ENCODE data around the gene AGPAT1. TPM values are rescaled to one million over a fixed set of nuclear protein-coding genes. Genes with fewer than 3 reads are reported as not detected.
"Not testable (repeated sequence)": the region's sequence is repeated elsewhere in the genome, so short reads cannot be mapped to it uniquely, and the experiment has no call there.

The AGPAT1 gene
- total and polyA plus RNA-seq, 2 experiments from 2014 or later = 39.7 to 71.2 TPM

GRCh38 chr6:32190054-32190851 lies 14.4 kb upstream of the AGPAT1 start, which contains the start of gene PBX2:
Gene PBX2 (minus strand): TSS chr6:32190202. CDS start chr6:32189915, 287 bp downstream.
- Histone ChIP-seq H3K79me2 (ENCODE audit: insufficient read depth) (peaks cover 42% of the 10 kb centered on the region), H3K36me3 (ENCODE audit: low read depth) (peaks cover 5% of the 10 kb centered on the region; the same call in 1 of the 2 replicates), H3K9me2 (ENCODE audit: insufficient read depth) (no peaks in the 10 kb centered on the region), H3F3A (ENCODE audit: insufficient read depth) (peaks cover 33% of the 10 kb centered on the region), H3K27ac (peak within 1 kb of the TSS; percentile 77), H3K4me1 (ENCODE audit: insufficient read depth) (peaks cover 25% of the 10 kb centered on the region), H3K4me2 (ENCODE audit: unreplicated experiment) (peak within 1 kb of the TSS; percentile 94), H3K27me3 (replicated peaks; ENCODE audit: insufficient read depth) (no peaks in the 10 kb centered on the region), H4K20me1 (ENCODE audit: insufficient read depth) (no peaks in the 10 kb centered on the region), H3K4me3 (peak within 1 kb of the TSS; percentile 96), H3K9ac (peak within 1 kb of the TSS; percentile 96), H2AFZ (peak within 1 kb of the TSS; percentile 73), H3K9me3 (ENCODE audit: low read depth) (no peaks in the 10 kb centered on the region)
- peak; percentile 87 for DNase-seq
- WGBS, 2 experiments (ENCODE audit: low coverage in 1 of 2, low lambda C conversion rate in 2 of 2, missing lambda C conversion rate in 2 of 2) = 2% methylated on average over 11 to 23 of the region's 23 CpGs
- TF ChIP-seq EZH2phosphoT487 (IDR thresholded peaks at IDR 0.05; ENCODE audit: insufficient read depth, low read depth) (no peak), EZH2 (IDR thresholded peaks at IDR 0.05; ENCODE audit: insufficient read depth, poor library complexity, severe bottlenecking) (no peak)
- in situ Hi-C loops (cut with MboI) = no loop called here

GRCh38 chr6:32189742-32190053 lies 13.8 kb upstream of the AGPAT1 start:
- Histone ChIP-seq H3K9ac (peak overlapping the region; percentile 96), H3K27me3 (replicated peaks; ENCODE audit: insufficient read depth) (no peaks in the 10 kb centered on the region), H3F3A (ENCODE audit: insufficient read depth) (peaks cover 27% of the 10 kb centered on the region), H3K36me3 (ENCODE audit: low read depth) (peaks cover 5% of the 10 kb centered on the region; the same call in 1 of the 2 replicates), H3K9me2 (ENCODE audit: insufficient read depth) (no peaks in the 10 kb centered on the region), H3K79me2 (ENCODE audit: insufficient read depth) (peaks cover 45% of the 10 kb centered on the region), H3K4me2 (ENCODE audit: unreplicated experiment) (peak overlapping the region; percentile 94), H4K20me1 (ENCODE audit: insufficient read depth) (no peaks in the 10 kb centered on the region), H3K9me3 (ENCODE audit: low read depth) (no peaks in the 10 kb centered on the region), H3K4me1 (ENCODE audit: insufficient read depth) (peaks cover 24% of the 10 kb centered on the region), H3K4me3 (peak overlapping the region; percentile 96), H2AFZ (peak overlapping the region; percentile 73), H3K27ac (peak overlapping the region; percentile 77)
- in situ Hi-C loops (cut with MboI) = no loop called here
- DNase-seq = no peak
- TF ChIP-seq EZH2 (IDR thresholded peaks at IDR 0.05; ENCODE audit: insufficient read depth, poor library complexity, severe bottlenecking) = no peak
- no peak for TF ChIP-seq EZH2phosphoT487 (IDR thresholded peaks at IDR 0.05; ENCODE audit: insufficient read depth, low read depth)
- WGBS, 2 experiments (ENCODE audit: low coverage in 1 of 2, low lambda C conversion rate in 2 of 2, missing lambda C conversion rate in 2 of 2) = 14% methylated on average over 22 of the region's 23 CpGs; no CpG with 5 or more reads in 1 of the 2 experiments

- Histone ChIP-seq H3F3A (ENCODE audit: insufficient read depth) (peaks cover 22% of the 10 kb centered on the region; the same call in 1 of the 2 replicates), H3K9me2 (ENCODE audit: insufficient read depth) (no peaks in the 10 kb centered on the region), H2AFZ (no peak overlapping the region), H3K9ac (peak overlapping the region; percentile 96), H3K4me3 (peak overlapping the region; percentile 96), H3K4me2 (ENCODE audit: unreplicated experiment) (peak overlapping the region; percentile 94), H3K36me3 (ENCODE audit: low read depth) (peaks cover 5% of the 10 kb centered on the region; the same call in 1 of the 2 replicates), H3K4me1 (ENCODE audit: insufficient read depth) (peaks cover 19% of the 10 kb centered on the region), H4K20me1 (ENCODE audit: insufficient read depth) (no peaks in the 10 kb centered on the region), H3K27me3 (replicated peaks; ENCODE audit: insufficient read depth) (no peaks in the 10 kb centered on the region), H3K79me2 (ENCODE audit: insufficient read depth) (peaks cover 49% of the 10 kb centered on the region), H3K27ac (peak overlapping the region; percentile 77), H3K9me3 (ENCODE audit: low read depth) (no peaks in the 10 kb centered on the region)
- in situ Hi-C loops (cut with MboI) = no loop called here
- 0 to 1% methylated on average over 6 to 10 of the region's 10 CpGs for WGBS, 2 experiments (ENCODE audit: low coverage in 1 of 2, low lambda C conversion rate in 2 of 2, missing lambda C conversion rate in 2 of 2)
- no peak for TF ChIP-seq EZH2phosphoT487 (IDR thresholded peaks at IDR 0.05; ENCODE audit: insufficient read depth, low read depth)
- no peak for TF ChIP-seq EZH2 (IDR thresholded peaks at IDR 0.05; ENCODE audit: insufficient read depth, poor library complexity, severe bottlenecking)
- DNase-seq = peak; percentile 46
Observed at GRCh38 chr6:32189069-32189741, 13.3 kb upstream of the AGPAT1 start.

- Histone ChIP-seq H3K4me1 (ENCODE audit: insufficient read depth) (peaks cover 19% of the 10 kb centered on the region), H4K20me1 (ENCODE audit: insufficient read depth) (no peaks in the 10 kb centered on the region), H3K27me3 (replicated peaks; ENCODE audit: insufficient read depth) (no peaks in the 10 kb centered on the region), H3K4me3 (peak overlapping the region; percentile 96), H3K4me2 (ENCODE audit: unreplicated experiment) (peak overlapping the region; percentile 94), H3K9ac (peak overlapping the region; percentile 96), H3K79me2 (ENCODE audit: insufficient read depth) (peaks cover 50% of the 10 kb centered on the region), H3F3A (ENCODE audit: insufficient read depth) (peaks cover 20% of the 10 kb centered on the region; the same call in 1 of the 2 replicates), H2AFZ (no peak overlapping the region), H3K27ac (peak overlapping the region; percentile 77), H3K9me2 (ENCODE audit: insufficient read depth) (no peaks in the 10 kb centered on the region), H3K9me3 (ENCODE audit: low read depth) (no peaks in the 10 kb centered on the region), H3K36me3 (ENCODE audit: low read depth) (peaks cover 5% of the 10 kb centered on the region; the same call in 1 of the 2 replicates)
- 3 to 4% methylated on average over 11 to 13 of the region's 13 CpGs for WGBS, 2 experiments (ENCODE audit: low coverage in 1 of 2, low lambda C conversion rate in 2 of 2, missing lambda C conversion rate in 2 of 2)
- TF ChIP-seq EZH2 (IDR thresholded peaks at IDR 0.05; ENCODE audit: insufficient read depth, poor library complexity, severe bottlenecking) = no peak
- TF ChIP-seq EZH2phosphoT487 (IDR thresholded peaks at IDR 0.05; ENCODE audit: insufficient read depth, low read depth) = no peak
- DNase-seq = peak; percentile 54
- in situ Hi-C loops (cut with MboI) = no loop called here
Observed at GRCh38 chr6:32188381-32189068, 12.6 kb upstream of the AGPAT1 start.

- Histone ChIP-seq H3K9ac (peak overlapping the region; percentile 96), H3K4me3 (peak overlapping the region; percentile 96), H3F3A (ENCODE audit: insufficient read depth) (peaks cover 20% of the 10 kb centered on the region; the same call in 1 of the 2 replicates), H3K4me2 (ENCODE audit: unreplicated experiment) (peak overlapping the region; percentile 94), H3K27ac (peak overlapping the region; percentile 77), H3K79me2 (ENCODE audit: insufficient read depth) (peaks cover 50% of the 10 kb centered on the region), H3K4me1 (ENCODE audit: insufficient read depth) (peaks cover 18% of the 10 kb centered on the region)
- H2AFZ ChIP-seq; H3K36me3 ChIP-seq (ENCODE audit: low read depth); H3K9me3 ChIP-seq (ENCODE audit: low read depth); H3K27me3 ChIP-seq (replicated peaks; ENCODE audit: insufficient read depth); H3K9me2 ChIP-seq (ENCODE audit: insufficient read depth); in situ Hi-C loops (cut with MboI); H4K20me1 ChIP-seq (ENCODE audit: insufficient read depth); DNase-seq: not testable (repeated sequence)
- 65 to 69% methylated on average over 18 of the region's 18 CpGs for WGBS, 2 experiments (ENCODE audit: low coverage in 1 of 2, low lambda C conversion rate in 2 of 2, missing lambda C conversion rate in 2 of 2)
Observed at GRCh38 chr6:32187725-32188380, 12.0 kb upstream of the AGPAT1 start.

All from GM23248 (cell line).